ENCODE results near the gene ATP1A4. TPM values are rescaled to one million over a fixed set of nuclear protein-coding genes. Genes with fewer than 3 reads are reported as not detected.
"Not testable (repeated sequence)": the region's sequence is repeated elsewhere in the genome, so short reads cannot be mapped to it uniquely, and the experiment has no call there.

ATP1A4 gene
- total RNA-seq = not detected
- long read RNA-seq = 0 reads

GRCh38 chr1:160151303-160151702 is at the start of gene ATP1A4:
Gene ATP1A4 (plus strand): TSS chr1:160151603. CDS start chr1:160152041, 438 bp downstream.
- no peak for DNase-seq
- ATAC-seq = no peak

GRCh38 chr1:160101717-160102522 is 49.5 kb upstream of the ATP1A4 start:
- intact Hi-C loops (cut with DNase I, micrococcal nuclease) = loop anchor here in 1 of 2 donors (10.0 kb wide), 2 partner anchors 113 to 153 kb away; no protein-coding TSS in a partner anchor
- ATAC-seq (no peak), DNase-seq (no peak)

More at GRCh38 chr1:160151303-160151702, at the start of gene ATP1A4:
- intact Hi-C loops (cut with DNase I, micrococcal nuclease) = no loop called here

- intact Hi-C loops (cut with DNase I, micrococcal nuclease) = loop anchor here in 1 of 2 donors (10.0 kb wide), 2 partner anchors 111 to 151 kb away; no protein-coding TSS in a partner anchor
- DNase-seq = no peak
- ATAC-seq = no peak
Measured at GRCh38 chr1:160103658-160104408, 47.6 kb upstream of the ATP1A4 start.

- DNase-seq = no peak
- intact Hi-C loops (cut with DNase I, micrococcal nuclease) = loop anchor here in 1 of 2 donors (10.0 kb wide), 2 partner anchors 110 to 150 kb away; no protein-coding TSS in a partner anchor
- no peak for ATAC-seq
Measured at GRCh38 chr1:160104486-160104885, 46.9 kb upstream of the ATP1A4 start.

- DNase-seq (no peak), ATAC-seq (no peak)
- intact Hi-C loops (cut with DNase I, micrococcal nuclease) = loop anchor here in 1 of 2 donors (10.0 kb wide), 2 partner anchors 110 to 150 kb away; no protein-coding TSS in a partner anchor
Measured at GRCh38 chr1:160105155-160105554, 46.2 kb upstream of the ATP1A4 start.

- DNase-seq = no peak
- intact Hi-C loops (cut with DNase I, micrococcal nuclease) = loop anchor here in 1 of 2 donors (10.0 kb wide), 2 partner anchors 107 to 147 kb away; no protein-coding TSS in a partner anchor
- no peak for ATAC-seq
Measured at GRCh38 chr1:160107512-160107911, 43.9 kb upstream of the ATP1A4 start.

GRCh38 chr1:160108888-160109662 is 42.3 kb upstream of the ATP1A4 start:
- intact Hi-C loops (cut with DNase I, micrococcal nuclease) = loop anchor here in 1 of 2 donors (10.0 kb wide), 2 partner anchors 106 to 146 kb away; no protein-coding TSS in a partner anchor
- no peak for ATAC-seq
- DNase-seq = peak in 1 of 2 donors; percentile 35

GRCh38 chr1:160109686-160110085 is 41.7 kb upstream of the ATP1A4 start:
- DNase-seq (no peak), ATAC-seq (no peak)
- intact Hi-C loops (cut with DNase I, micrococcal nuclease) = loop anchor here in 1 of 2 donors (10.0 kb wide), 2 partner anchors 105 to 145 kb away; no protein-coding TSS in a partner anchor

- intact Hi-C loops (cut with DNase I, micrococcal nuclease); ATAC-seq; DNase-seq: not testable (repeated sequence)
Measured at GRCh38 chr1:160111462-160111861, 39.9 kb upstream of the ATP1A4 start.

GRCh38 chr1:160112357-160112756 is 39.0 kb upstream of the ATP1A4 start:
- ATAC-seq (no peak), DNase-seq (no peak)
- intact Hi-C loops (cut with DNase I, micrococcal nuclease) = no loop called here

- intact Hi-C loops (cut with DNase I, micrococcal nuclease) = no loop called here
- ATAC-seq = no peak
- no peak for DNase-seq
Measured at GRCh38 chr1:160113407-160113806, 38.0 kb upstream of the ATP1A4 start.

- intact Hi-C loops (cut with DNase I, micrococcal nuclease) = no loop called here
- DNase-seq = no peak
- ATAC-seq = no peak
Measured at GRCh38 chr1:160114085-160114484, 37.3 kb upstream of the ATP1A4 start.

- no peak for ATAC-seq
- intact Hi-C loops (cut with DNase I, micrococcal nuclease) = no loop called here
- no peak for DNase-seq
Measured at GRCh38 chr1:160115545-160116282, 35.7 kb upstream of the ATP1A4 start, which contains the start of gene ATP1A2. Gene ATP1A2 (plus strand): TSS chr1:160115759. CDS start chr1:160115862, 103 bp downstream.

- intact Hi-C loops (cut with DNase I, micrococcal nuclease) = no loop called here
- ATAC-seq (no peak), DNase-seq (no peak)
Measured at GRCh38 chr1:160116283-160117147, 34.9 kb upstream of the ATP1A4 start.

- DNase-seq (no peak), ATAC-seq (no peak)
- intact Hi-C loops (cut with DNase I, micrococcal nuclease) = no loop called here
Measured at GRCh38 chr1:160117300-160117699, 34.1 kb upstream of the ATP1A4 start.

GRCh38 chr1:160117709-160118183 is 33.7 kb upstream of the ATP1A4 start:
- DNase-seq = peak in 1 of 2 donors; percentile 52
- no peak for ATAC-seq
- intact Hi-C loops (cut with DNase I, micrococcal nuclease) = no loop called here

- no peak for ATAC-seq
- no peak for DNase-seq
- intact Hi-C loops (cut with DNase I, micrococcal nuclease) = no loop called here
Measured at GRCh38 chr1:160118928-160119327, 32.5 kb upstream of the ATP1A4 start.
